Keratinocyte (primary cell): ENCODE data around the gene DMBX1.

Source experiments
- EZH2 ChIP-seq: IDR thresholded peaks from one replicate; pipeline ENCODE4 v1.6.1; 2012; ENCODE audit warnings: inconsistent platforms, mild to moderate bottlenecking, low read length, moderate library complexity
- TF ChIP-seq, protein P1 (sequence below), 3 experiments: IDR thresholded peaks in 1 of 3; conservative IDR thresholded peaks in 1 of 3; optimal IDR thresholded peaks in 1 of 3; 2 replicates in 2 of 3; 3 replicates in 1 of 3; pipeline versions ENCODE3 to v1.5.1; 2011; ENCODE audit warnings: low read length in 3 of 3, mild to moderate bottlenecking in 3 of 3, moderate library complexity in 2 of 3, control low read depth in 1 of 3, inconsistent platforms in 1 of 3; ENCODE audit not compliant: insufficient read depth in 2 of 3; ENCODE audit errors: extremely low read depth in 1 of 3

GRCh38 chr1:46517932-46518498 lies 28.4 kb downstream of the DMBX1 start:
- TF ChIP-seq, protein P1, sequence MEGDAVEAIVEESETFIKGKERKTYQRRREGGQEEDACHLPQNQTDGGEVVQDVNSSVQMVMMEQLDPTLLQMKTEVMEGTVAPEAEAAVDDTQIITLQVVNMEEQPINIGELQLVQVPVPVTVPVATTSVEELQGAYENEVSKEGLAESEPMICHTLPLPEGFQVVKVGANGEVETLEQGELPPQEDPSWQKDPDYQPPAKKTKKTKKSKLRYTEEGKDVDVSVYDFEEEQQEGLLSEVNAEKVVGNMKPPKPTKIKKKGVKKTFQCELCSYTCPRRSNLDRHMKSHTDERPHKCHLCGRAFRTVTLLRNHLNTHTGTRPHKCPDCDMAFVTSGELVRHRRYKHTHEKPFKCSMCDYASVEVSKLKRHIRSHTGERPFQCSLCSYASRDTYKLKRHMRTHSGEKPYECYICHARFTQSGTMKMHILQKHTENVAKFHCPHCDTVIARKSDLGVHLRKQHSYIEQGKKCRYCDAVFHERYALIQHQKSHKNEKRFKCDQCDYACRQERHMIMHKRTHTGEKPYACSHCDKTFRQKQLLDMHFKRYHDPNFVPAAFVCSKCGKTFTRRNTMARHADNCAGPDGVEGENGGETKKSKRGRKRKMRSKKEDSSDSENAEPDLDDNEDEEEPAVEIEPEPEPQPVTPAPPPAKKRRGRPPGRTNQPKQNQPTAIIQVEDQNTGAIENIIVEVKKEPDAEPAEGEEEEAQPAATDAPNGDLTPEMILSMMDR (optimal IDR thresholded peaks at IDR 0.05 in 1 of 3, IDR thresholded peaks at IDR 0.05 in 1 of 3, conservative IDR thresholded peaks at IDR 0.05 in 1 of 3; ENCODE audit: extremely low read depth in 1 of 3, insufficient read depth in 2 of 3, low read length in 3 of 3), result no peak
- no peak for TF ChIP-seq EZH2
